Measurements from ENCODE around the gene TMPRSS11A. TPM values are rescaled to one million over a fixed set of nuclear protein-coding genes. Genes with fewer than 3 reads are reported as not detected.

Gene TMPRSS11A
- total RNA-seq (2021; fragmentation: NEBNext Ultra II Directional; extraction: Animal tissue kit (Norgen Biotek cat#: 25700)) (not detected in 2 replicates), polyA plus RNA-seq (2011; rRNA removed) (not detected in 2 replicates), polyA minus RNA-seq (2011; rRNA and poly(A)+ RNA removed) (not detected in 2 replicates)
- not detected for polyA plus RNA-seq (2011; cell fraction: cytosol; rRNA removed)
- not detected for polyA plus RNA-seq (2011; cell fraction: nucleus; rRNA removed)
- not detected in 4 replicates for polyA plus RNA-seq (2012, experiment 1 of 2)
- polyA plus RNA-seq (2012, experiment 2 of 2) = not detected
- not detected for polyA plus RNA-seq (2013, experiment 1 of 2)
- polyA plus RNA-seq (2013, experiment 2 of 2) = not detected
- not detected for polyA minus RNA-seq (2011; cell fraction: cytosol; rRNA and poly(A)+ RNA removed)
- polyA minus RNA-seq (2011; cell fraction: nucleus; rRNA and poly(A)+ RNA removed) = not detected
- long read RNA-seq, experiment 1 = 0 reads
- long read RNA-seq, experiment 2 = 0 reads

DNA sequence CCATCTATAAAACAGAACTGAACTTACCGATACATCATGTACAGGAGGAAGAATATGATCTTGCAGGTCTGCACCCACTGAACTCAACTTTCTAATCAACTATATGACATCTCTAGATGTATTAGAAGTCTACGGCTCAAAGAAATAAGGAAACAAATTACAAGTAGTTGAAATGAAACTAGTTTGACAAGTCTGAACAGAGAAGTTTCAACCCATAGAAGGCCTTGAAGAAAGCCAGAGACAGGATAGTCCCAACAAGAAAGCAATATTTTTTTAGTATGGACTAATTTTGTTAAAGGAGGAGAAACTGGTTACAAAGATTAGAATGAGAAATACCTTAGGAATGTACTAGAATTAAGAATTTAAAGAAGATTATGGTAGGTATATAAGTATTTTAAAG lies at the start of gene TMPRSS11A:
Gene TMPRSS11A (minus strand): TSS at position 138 of the 400 bp plus-strand sequence. CDS start 100 bp downstream, at position 38.
- H4K20me1 ChIP-seq (replicated peaks in 1 of 2; ENCODE audit: control insufficient read depth in 1 of 2, insufficient read depth in 2 of 2, low read length in 2 of 2) = no peaks in the 10 kb centered on the region
- H2AK5ac ChIP-seq (ENCODE audit: low read depth, low read length) = no peak within 1 kb of the TSS
- no peak within 1 kb of the TSS for H2BK5ac ChIP-seq (ENCODE audit: low read depth, low read length)
- H3K79me1 ChIP-seq (ENCODE audit: low read depth, low read length) = no peaks in the 10 kb centered on the region
- POLR2A ChIA-PET (ENCODE audit: partially characterized antibody) = no interaction called here
- H3K4me2 ChIP-seq (ENCODE audit: insufficient read depth in 1 of 2, low read depth in 2 of 2, low read length in 2 of 2) = no peak within 1 kb of the TSS
- H4K8ac ChIP-seq (ENCODE audit: extremely low read depth, insufficient read depth, low read length) = no peak within 1 kb of the TSS
- no peak within 1 kb of the TSS for H2BK20ac ChIP-seq (ENCODE audit: low read length)
- H2BK15ac ChIP-seq (ENCODE audit: low read length) = no peak within 1 kb of the TSS
- no peak for FAIRE-seq
- no peak within 1 kb of the TSS for H3K56ac ChIP-seq (replicated peaks; ENCODE audit: insufficient read length, low read depth, low read length)
- no peak within 1 kb of the TSS for H3K4me3 ChIP-seq (ENCODE audit: extremely low read depth in 1 of 4, insufficient read depth in 2 of 4, low read depth in 3 of 4, low read length in 4 of 4)
- no peak within 1 kb of the TSS for H2AFZ ChIP-seq (ENCODE audit: low read length)
- H2BK12ac ChIP-seq (ENCODE audit: low read depth, low read length) = no peak within 1 kb of the TSS
- CTCF ChIA-PET (ENCODE audit: partially characterized antibody) = no interaction called here
- H3K23me2 ChIP-seq (ENCODE audit: low read depth, low read length) = no peaks in the 10 kb centered on the region
- H3K9ac ChIP-seq (replicated peaks in 1 of 4; ENCODE audit: extremely low read depth in 1 of 4, low read depth in 3 of 4, low read length in 3 of 4) = peak within 1 kb of the TSS in 1 of 4 experiments; percentile 34; a peak in 1 of 7 replicates
- TF ChIP-seq SP1 (IDR thresholded peaks at IDR 0.05; ENCODE audit: low read depth, low read length) (no peak), YY1 (IDR thresholded peaks at IDR 0.05; ENCODE audit: low read depth, low read length) (no peak), EGR1 (IDR thresholded peaks at IDR 0.05; ENCODE audit: borderline replicate concordance, low read depth, low read length) (no peak)
- no peaks in the 10 kb centered on the region for H3K27me3 ChIP-seq (replicated peaks in 1 of 4; ENCODE audit: control insufficient read depth in 3 of 4, extremely low read depth in 1 of 4, insufficient read depth in 3 of 4, low read length in 3 of 4)
- 86% methylated on average over 2 of the region's 2 CpGs; no CpG with 5 or more reads in 1 of the 2 experiments for WGBS, 2 experiments (ENCODE audit: extremely low coverage in 1 of 2, insufficient coverage in 1 of 2, insufficient read length in 1 of 2, insufficient replicate concordance in 2 of 2, low coverage in 1 of 2, low lambda C conversion rate in 2 of 2, missing lambda C conversion rate in 1 of 2)
- no peak within 1 kb of the TSS for H3K23ac ChIP-seq (ENCODE audit: insufficient read length)
- no peaks in the 10 kb centered on the region for H3K79me2 ChIP-seq (ENCODE audit: control insufficient read depth in 1 of 2, insufficient read depth in 2 of 2, low read length in 2 of 2)
- no peak within 1 kb of the TSS for H3K27ac ChIP-seq (ENCODE audit: low read depth, low read length)
- no peaks in the 10 kb centered on the region for H3K36me3 ChIP-seq (ENCODE audit: control insufficient read depth in 2 of 4, insufficient read depth in 4 of 4, low read length in 3 of 4)
- H4K5ac ChIP-seq (ENCODE audit: insufficient read length, low read depth, low read length) = no peak within 1 kb of the TSS
- H2BK120ac ChIP-seq (replicated peaks; ENCODE audit: low read depth, low read length) = no peak within 1 kb of the TSS
- no peak within 1 kb of the TSS for H3K4ac ChIP-seq (replicated peaks; ENCODE audit: insufficient read length, low read depth, low read length)
- no peaks in the 10 kb centered on the region for H3K4me1 ChIP-seq (replicated peaks in 1 of 4; ENCODE audit: control insufficient read depth in 3 of 4, insufficient read depth in 4 of 4, low read length in 3 of 4)
- DNase-seq (ENCODE audit: low read depth in 1 of 2, low spot score in 2 of 2) = no peak
- no peak within 1 kb of the TSS for H3K18ac ChIP-seq (ENCODE audit: extremely low read depth, low read length)
- no peak within 1 kb of the TSS for H4K91ac ChIP-seq (replicated peaks; ENCODE audit: insufficient read length, low read length)
- no peak within 1 kb of the TSS for H3K14ac ChIP-seq (ENCODE audit: insufficient read length)
- peaks cover 0 to 3% of the 10 kb centered on the region in 2 experiments; a peak in 1 of 4 replicates for H3K9me3 ChIP-seq (ENCODE audit: insufficient read depth in 2 of 2, low read depth in 1 of 2, low read length in 1 of 2)

All from H1 (cell line).